Mesenchymal stem cell (in vitro differentiated cells and primary cell): Measurements from ENCODE around the gene IL22RA2.

Source experiments
- DNase-seq: peaks from one replicate; pipeline ENCODE4 v3.0.0-alpha.2; 2013
- H2AFZ ChIP-seq: one replicate; pipeline ENCODE4 v1.6.1; 2013; ENCODE audit warnings: low read depth, mild to moderate bottlenecking, control low read depth, inconsistent platforms, low read length, moderate library complexity
- H2AK5ac ChIP-seq: 2 replicates; pipeline ENCODE4 v1.6.1; 2013; ENCODE audit warnings: low read length, moderate library complexity, mild to moderate bottlenecking, inconsistent platforms; ENCODE audit not compliant: severe bottlenecking
- H2BK120ac ChIP-seq: one replicate; pipeline ENCODE4 v1.6.1; 2013; ENCODE audit warnings: low read depth, mild to moderate bottlenecking, inconsistent platforms, low read length, moderate library complexity
- H2BK12ac ChIP-seq, 2 experiments: one replicate each; pipeline ENCODE4 v1.6.1; 2013; ENCODE audit warnings: inconsistent platforms in 2 of 2, low read length in 2 of 2, mild to moderate bottlenecking in 2 of 2, moderate library complexity in 2 of 2, control low read depth in 1 of 2
- H2BK15ac ChIP-seq: one replicate; pipeline ENCODE4 v1.6.1; 2013; ENCODE audit warnings: mild to moderate bottlenecking, low read depth, inconsistent platforms; ENCODE audit not compliant: poor library complexity, severe bottlenecking
- H2BK5ac ChIP-seq: 2 replicates; pipeline ENCODE4 v1.6.1; 2013; ENCODE audit warnings: low read depth, mild to moderate bottlenecking, low read length, control low read depth, inconsistent platforms; ENCODE audit not compliant: poor library complexity, severe bottlenecking
- H3K14ac ChIP-seq, 2 experiments: one replicate each; pipeline ENCODE4 v1.6.1; 2013; ENCODE audit warnings: inconsistent platforms in 2 of 2, low read length in 2 of 2, control low read depth in 1 of 2, mild to moderate bottlenecking in 1 of 2, moderate library complexity in 1 of 2
- H3K18ac ChIP-seq, 2 experiments: one replicate each; pipeline ENCODE4 v1.6.1; 2013; ENCODE audit warnings: inconsistent platforms in 2 of 2, low read length in 2 of 2, control low read depth in 1 of 2, low read depth in 1 of 2, mild to moderate bottlenecking in 1 of 2
- H3K23ac ChIP-seq, 2 experiments: one replicate each; pipeline ENCODE4 v1.6.1; 2013; ENCODE audit warnings: inconsistent platforms in 2 of 2, low read length in 2 of 2, mild to moderate bottlenecking in 2 of 2, moderate library complexity in 2 of 2, control low read depth in 1 of 2
- H3K27ac ChIP-seq: 2 replicates; pipeline ENCODE4 v1.5.1; 2013; ENCODE audit warnings: mild to moderate bottlenecking, moderate library complexity, low read length, control low read depth, inconsistent platforms; ENCODE audit not compliant: poor library complexity, severe bottlenecking
- H3K27me3 ChIP-seq, 2 experiments: 2 replicates each; pipeline versions ENCODE4 v1.6.1 to v1.7.0; 2013; ENCODE audit warnings: low read length in 2 of 2, mild to moderate bottlenecking in 2 of 2, moderate library complexity in 2 of 2, control low read depth in 1 of 2, inconsistent platforms in 1 of 2; ENCODE audit not compliant: control insufficient read depth in 1 of 2, insufficient read depth in 1 of 2
- H3K36me3 ChIP-seq, 2 experiments: 2 replicates each; pipeline versions ENCODE4 v1.6.1 to v1.7.0; 2013; ENCODE audit warnings: low read length in 2 of 2, control low read depth in 1 of 2, inconsistent platforms in 1 of 2, low read depth in 1 of 2, mild to moderate bottlenecking in 1 of 2; ENCODE audit not compliant: insufficient read depth in 2 of 2, control insufficient read depth in 1 of 2
- H3K4ac ChIP-seq, 2 experiments: one replicate each; pipeline ENCODE4 v1.6.1; 2013; ENCODE audit warnings: inconsistent platforms in 2 of 2, low read length in 2 of 2, mild to moderate bottlenecking in 2 of 2, moderate library complexity in 2 of 2, control low read depth in 1 of 2, low read depth in 1 of 2
- H3K4me1 ChIP-seq: 2 replicates; pipeline ENCODE4 v1.6.1; 2013; ENCODE audit warnings: low read depth, low read length, control low read depth; ENCODE audit not compliant: control insufficient read depth, insufficient read depth
- H3K4me2 ChIP-seq: 2 replicates; pipeline ENCODE4 v1.6.1; 2013; ENCODE audit warnings: low read length, mild to moderate bottlenecking, inconsistent platforms; ENCODE audit not compliant: poor library complexity, severe bottlenecking
- H3K4me3 ChIP-seq, 2 experiments: 2 replicates each; pipeline versions ENCODE4 v1.5.1 to v1.7.0; 2013; ENCODE audit warnings: low read length in 2 of 2, mild to moderate bottlenecking in 2 of 2, control low read depth in 1 of 2, low read depth in 1 of 2; ENCODE audit not compliant: insufficient read depth in 1 of 2
- H3K79me1 ChIP-seq: replicated peaks from 2 replicates; pipeline ENCODE4 v1.6.1; 2013; ENCODE audit warnings: mild to moderate bottlenecking, control low read depth, low read length, inconsistent platforms; ENCODE audit not compliant: poor library complexity, severe bottlenecking
- H3K9ac ChIP-seq: 2 replicates; pipeline ENCODE4 v1.7.0; 2013; ENCODE audit warnings: mild to moderate bottlenecking, low read length, moderate library complexity
- H3K9me3 ChIP-seq: 2 replicates; pipeline ENCODE4 v1.7.0; 2013; ENCODE audit warnings: mild to moderate bottlenecking, low read length; ENCODE audit not compliant: control insufficient read depth
- H4K8ac ChIP-seq: one replicate; pipeline ENCODE4 v1.6.1; 2013; ENCODE audit warnings: inconsistent platforms, mild to moderate bottlenecking, low read length, moderate library complexity
- H4K91ac ChIP-seq: one replicate; pipeline ENCODE4 v1.6.1; 2013; ENCODE audit warnings: mild to moderate bottlenecking, low read length, inconsistent platforms
- WGBS: methylation state at CpG from one replicate; pipeline ENCODE4 v1.1.7; 2013; ENCODE audit warnings: mixed read lengths; 5-methylcytosine and 5-hydroxymethylcytosine counted together

IL22RA2 gene

GRCh38 chr6:137162692-137163306, 10.6 kb downstream of the IL22RA2 start:
- H3K14ac ChIP-seq = no peak overlapping the region
- H3K4me2 ChIP-seq = no peak overlapping the region
- H3K27ac ChIP-seq = no peak overlapping the region
- H2BK5ac ChIP-seq = no peak overlapping the region
- H2BK12ac ChIP-seq = no peak overlapping the region
- H3K9me3 ChIP-seq = peaks cover 8% of the 10 kb centered on the region
- H3K4ac ChIP-seq = no peak overlapping the region
- no peak overlapping the region for H3K9ac ChIP-seq
- H3K23ac ChIP-seq = no peak overlapping the region
- no peaks in the 10 kb centered on the region for H3K79me1 ChIP-seq
- no peak overlapping the region for H2AFZ ChIP-seq
- no peaks in the 10 kb centered on the region for H3K27me3 ChIP-seq
- no peaks in the 10 kb centered on the region for H3K36me3 ChIP-seq
- no peak overlapping the region for H3K4me3 ChIP-seq
- H3K4me1 ChIP-seq = no peaks in the 10 kb centered on the region
- WGBS = 46% methylated on average over 3 of the region's 3 CpGs
- H4K8ac ChIP-seq = no peak overlapping the region
- no peak overlapping the region for H2BK120ac ChIP-seq
- DNase-seq = no peak
- no peak overlapping the region for H2BK15ac ChIP-seq
- no peak overlapping the region for H3K18ac ChIP-seq
- H2AK5ac ChIP-seq = no peak overlapping the region
- no peak overlapping the region for H4K91ac ChIP-seq

GRCh38 chr6:137161949-137162348, 11.5 kb downstream of the IL22RA2 start:
- Histone ChIP-seq H3K14ac (no peak overlapping the region), H2AFZ (no peak overlapping the region), H3K27ac (no peak overlapping the region), H3K9me3 (peaks cover 8% of the 10 kb centered on the region), H2BK120ac (no peak overlapping the region), H2BK15ac (no peak overlapping the region), H3K9ac (no peak overlapping the region), H4K8ac (no peak overlapping the region), H2AK5ac (no peak overlapping the region), H3K27me3 (no peaks in the 10 kb centered on the region), H3K79me1 (no peaks in the 10 kb centered on the region), H3K4me3 (no peak overlapping the region), H3K18ac (no peak overlapping the region), H4K91ac (no peak overlapping the region), H3K4me2 (no peak overlapping the region), H2BK12ac (no peak overlapping the region), H3K36me3 (no peaks in the 10 kb centered on the region), H3K23ac (no peak overlapping the region), H3K4ac (no peak overlapping the region), H2BK5ac (no peak overlapping the region), H3K4me1 (no peaks in the 10 kb centered on the region)
- no peak for DNase-seq
- WGBS = 76% methylated on average over 5 of the region's 5 CpGs

GRCh38 chr6:137160763-137161162, 12.7 kb downstream of the IL22RA2 start:
- Histone ChIP-seq H3K4me3 (no peak overlapping the region), H2BK12ac (no peak overlapping the region), H3K9ac (no peak overlapping the region), H3K36me3 (no peaks in the 10 kb centered on the region), H2BK15ac (no peak overlapping the region), H3K27ac (no peak overlapping the region), H2BK120ac (no peak overlapping the region), H3K4ac (no peak overlapping the region), H4K91ac (no peak overlapping the region), H3K4me1 (no peaks in the 10 kb centered on the region), H3K4me2 (no peak overlapping the region), H4K8ac (no peak overlapping the region), H3K14ac (no peak overlapping the region), H3K27me3 (no peaks in the 10 kb centered on the region), H2BK5ac (no peak overlapping the region), H3K23ac (no peak overlapping the region), H3K9me3 (peaks cover 8% of the 10 kb centered on the region), H2AK5ac (no peak overlapping the region), H2AFZ (no peak overlapping the region), H3K79me1 (no peaks in the 10 kb centered on the region), H3K18ac (no peak overlapping the region)
- no peak for DNase-seq
- 73% methylated on average over 2 of the region's 3 CpGs for WGBS

GRCh38 chr6:137159912-137160311, 13.5 kb downstream of the IL22RA2 start:
- no peak overlapping the region for H3K14ac ChIP-seq
- no peak overlapping the region for H3K4me2 ChIP-seq
- no peaks in the 10 kb centered on the region for H3K36me3 ChIP-seq
- no peak overlapping the region for H2BK120ac ChIP-seq
- no peak overlapping the region for H3K9ac ChIP-seq
- no peak overlapping the region for H2BK15ac ChIP-seq
- H2BK5ac ChIP-seq = no peak overlapping the region
- no peak overlapping the region for H3K4ac ChIP-seq
- no peak overlapping the region for H2BK12ac ChIP-seq
- no peak for DNase-seq
- peaks cover 8% of the 10 kb centered on the region for H3K9me3 ChIP-seq
- no peak overlapping the region for H3K27ac ChIP-seq
- no peak overlapping the region for H4K91ac ChIP-seq
- no peaks in the 10 kb centered on the region for H3K4me1 ChIP-seq
- H3K18ac ChIP-seq = no peak overlapping the region
- no peak overlapping the region for H3K23ac ChIP-seq
- no peaks in the 10 kb centered on the region for H3K79me1 ChIP-seq
- H2AFZ ChIP-seq = no peak overlapping the region
- no peak overlapping the region for H3K4me3 ChIP-seq
- no peaks in the 10 kb centered on the region for H3K27me3 ChIP-seq
- H2AK5ac ChIP-seq = no peak overlapping the region
- H4K8ac ChIP-seq = no peak overlapping the region
